Progenitor cell of endocrine pancreas (in vitro differentiated cells): ENCODE results near the gene TEX13D. TPM values are rescaled to one million over a fixed set of nuclear protein-coding genes. Genes with fewer than 3 reads are reported as not detected.

Source experiments
- DNase-seq: peaks from one replicate; pipeline ENCODE4 v3.0.0; 2021; ENCODE audit warnings: low spot score; ENCODE audit not compliant: unreplicated experiment
- H3K27ac Mint-ChIP-seq: 2 replicates; pipeline ENCODE4 v1.8.0; 2021; ENCODE audit warnings: mild to moderate bottlenecking, moderate library complexity, mixed read lengths
- H3K27me3 Mint-ChIP-seq: 2 replicates; pipeline ENCODE4 v1.8.0; 2021; ENCODE audit warnings: mixed read lengths
- H3K36me3 Mint-ChIP-seq: 2 replicates; pipeline ENCODE4 v1.8.0; 2022; ENCODE audit warnings: mixed read lengths; ENCODE audit not compliant: insufficient read depth
- H3K4me1 Mint-ChIP-seq: 2 replicates; pipeline ENCODE4 v1.8.0; 2021; ENCODE audit warnings: low read depth, mixed read lengths
- H3K4me3 Mint-ChIP-seq: 2 replicates; pipeline ENCODE4 v1.8.0; 2021; ENCODE audit warnings: low read depth, mild to moderate bottlenecking, moderate library complexity, mixed read lengths
- H3K9me3 Mint-ChIP-seq: 2 replicates; pipeline ENCODE4 v1.8.0; 2021; ENCODE audit warnings: low read depth, mixed read lengths
- CTCF ChIP-seq: fragments of 200-600 bp; sonication (generic); IDR thresholded peaks from one replicate; pipeline ENCODE4 v1.5.0; 2021; ENCODE audit warnings: antibody characterized with exemption, mild to moderate bottlenecking; ENCODE audit not compliant: unreplicated experiment
- total RNA-seq: library from RNA; stranded (reverse); gene quantifications from 2 replicates; pipeline ENCODE4 v1.2.1, GENCODE V29; 2021

TEX13D gene
- total RNA-seq, 1 donor from 2014 or later, result not detected

- DNase-seq, result no peak
- H3K27ac Mint-ChIP-seq, result no peak overlapping the region
- no peak overlapping the region for H3K4me3 Mint-ChIP-seq
- H3K9me3 Mint-ChIP-seq, result no peaks in the 10 kb centered on the region
- no peak for TF ChIP-seq CTCF
- H3K4me1 Mint-ChIP-seq, result peaks cover 9% of the 10 kb centered on the region
- no peaks in the 10 kb centered on the region for H3K36me3 Mint-ChIP-seq
- no peaks in the 10 kb centered on the region for H3K27me3 Mint-ChIP-seq
Observed at GRCh38 chrX:124348885-124349453, 16.5 kb downstream of the TEX13D start.

- no peak overlapping the region for H3K4me3 Mint-ChIP-seq
- TF ChIP-seq CTCF, result no peak
- H3K4me1 Mint-ChIP-seq, result no peaks in the 10 kb centered on the region
- H3K36me3 Mint-ChIP-seq, result no peaks in the 10 kb centered on the region
- DNase-seq, result no peak
- no peaks in the 10 kb centered on the region for H3K9me3 Mint-ChIP-seq
- H3K27ac Mint-ChIP-seq, result no peak overlapping the region
- no peaks in the 10 kb centered on the region for H3K27me3 Mint-ChIP-seq
Observed at GRCh38 chrX:124354648-124355047, 22.2 kb downstream of the TEX13D start.

GRCh38 chrX:124358800-124359383 lies 26.4 kb downstream of the TEX13D start:
- peaks cover 4% of the 10 kb centered on the region for H3K9me3 Mint-ChIP-seq
- no peaks in the 10 kb centered on the region for H3K27me3 Mint-ChIP-seq
- H3K27ac Mint-ChIP-seq, result no peak overlapping the region

GRCh38 chrX:124362072-124362471 lies 29.6 kb downstream of the TEX13D start:
- peaks cover 4% of the 10 kb centered on the region for H3K9me3 Mint-ChIP-seq

More at GRCh38 chrX:124358800-124359383, 26.4 kb downstream of the TEX13D start:
- Mint-ChIP-seq H3K4me3 (no peak overlapping the region), H3K4me1 (peaks cover 2% of the 10 kb centered on the region), H3K36me3 (no peaks in the 10 kb centered on the region)
- TF ChIP-seq CTCF, result no peak
- no peak for DNase-seq

GRCh38 chrX:124362761-124363160 lies 30.3 kb downstream of the TEX13D start:
- Mint-ChIP-seq H3K4me1 (peaks cover 5% of the 10 kb centered on the region), H3K36me3 (no peaks in the 10 kb centered on the region), H3K4me3 (no peak overlapping the region), H3K9me3 (peaks cover 4% of the 10 kb centered on the region), H3K27ac (no peak overlapping the region), H3K27me3 (no peaks in the 10 kb centered on the region)
- DNase-seq, result no peak
- TF ChIP-seq CTCF, result no peak

More at GRCh38 chrX:124362072-124362471, 29.6 kb downstream of the TEX13D start:
- H3K4me3 Mint-ChIP-seq, result no peak overlapping the region
- DNase-seq, result no peak
- peaks cover 5% of the 10 kb centered on the region for H3K4me1 Mint-ChIP-seq
- TF ChIP-seq CTCF, result no peak
- no peaks in the 10 kb centered on the region for H3K27me3 Mint-ChIP-seq
- no peaks in the 10 kb centered on the region for H3K36me3 Mint-ChIP-seq
- no peak overlapping the region for H3K27ac Mint-ChIP-seq
